ENCODE measurements around the gene SKA1.
"Not testable (repeated sequence)": the region's sequence is repeated elsewhere in the genome, so short reads cannot be mapped to it uniquely, and the experiment has no call there.

The SKA1 gene

GRCh38 chr18:50396005-50396660 lies 21.3 kb downstream of the SKA1 start:
- DNase-seq, result no peak

DNA sequence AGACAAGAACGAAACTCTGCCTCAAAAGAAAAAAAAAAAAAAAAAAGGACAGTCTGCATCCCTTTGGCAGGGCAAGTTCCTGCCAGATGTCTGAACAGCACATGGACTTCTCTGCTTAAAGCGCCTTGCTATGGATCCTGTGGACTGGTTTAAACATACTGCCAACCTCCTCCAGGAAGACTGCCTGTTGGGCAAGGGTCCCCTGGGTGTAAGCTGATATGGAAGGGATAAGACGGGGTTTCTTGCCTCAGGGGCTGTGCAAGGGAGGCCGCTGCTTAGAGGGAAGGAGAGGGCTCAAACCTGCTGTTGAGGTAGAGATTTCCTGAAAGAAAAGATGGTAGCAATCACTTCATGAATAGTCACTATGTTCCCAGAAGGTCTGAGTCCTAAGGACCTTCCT lies 22.2 kb downstream of the SKA1 start:
- no peak for DNase-seq

- no peak for DNase-seq
Observed at GRCh38 chr18:50398099-50398498, 23.3 kb downstream of the SKA1 start.

- DNase-seq, result no peak
Observed at GRCh38 chr18:50398947-50399346, 24.1 kb downstream of the SKA1 start.

- DNase-seq, result no peak
Observed at GRCh38 chr18:50399582-50399981, 24.7 kb downstream of the SKA1 start.

GRCh38 chr18:50400438-50400837 lies 25.6 kb downstream of the SKA1 start:
- not testable (repeated sequence) for DNase-seq

DNA sequence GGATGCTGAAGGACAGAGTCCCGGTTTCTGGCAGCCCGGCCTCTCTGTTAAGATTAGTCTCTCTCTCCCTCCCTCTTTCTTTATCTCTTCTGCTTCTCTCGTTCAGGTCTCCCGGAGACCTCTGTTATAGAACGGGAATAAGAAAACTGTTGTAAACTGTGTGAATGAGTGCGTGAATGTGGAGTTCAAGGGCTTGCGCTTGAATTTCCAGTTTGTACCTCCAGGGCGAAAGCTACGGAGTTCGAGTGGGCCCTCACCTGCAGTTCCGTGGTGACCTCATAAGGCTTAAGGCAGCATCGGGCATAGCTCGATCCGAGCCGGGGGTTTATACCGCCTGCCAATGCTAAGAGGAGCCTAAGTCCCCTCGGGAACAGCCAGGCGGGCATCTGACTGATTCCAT lies 26.4 kb downstream of the SKA1 start:
- DNase-seq, result peak; percentile 41

GRCh38 chr18:50401888-50402287 lies 27.0 kb downstream of the SKA1 start:
- DNase-seq, result peak; percentile 97

DNA sequence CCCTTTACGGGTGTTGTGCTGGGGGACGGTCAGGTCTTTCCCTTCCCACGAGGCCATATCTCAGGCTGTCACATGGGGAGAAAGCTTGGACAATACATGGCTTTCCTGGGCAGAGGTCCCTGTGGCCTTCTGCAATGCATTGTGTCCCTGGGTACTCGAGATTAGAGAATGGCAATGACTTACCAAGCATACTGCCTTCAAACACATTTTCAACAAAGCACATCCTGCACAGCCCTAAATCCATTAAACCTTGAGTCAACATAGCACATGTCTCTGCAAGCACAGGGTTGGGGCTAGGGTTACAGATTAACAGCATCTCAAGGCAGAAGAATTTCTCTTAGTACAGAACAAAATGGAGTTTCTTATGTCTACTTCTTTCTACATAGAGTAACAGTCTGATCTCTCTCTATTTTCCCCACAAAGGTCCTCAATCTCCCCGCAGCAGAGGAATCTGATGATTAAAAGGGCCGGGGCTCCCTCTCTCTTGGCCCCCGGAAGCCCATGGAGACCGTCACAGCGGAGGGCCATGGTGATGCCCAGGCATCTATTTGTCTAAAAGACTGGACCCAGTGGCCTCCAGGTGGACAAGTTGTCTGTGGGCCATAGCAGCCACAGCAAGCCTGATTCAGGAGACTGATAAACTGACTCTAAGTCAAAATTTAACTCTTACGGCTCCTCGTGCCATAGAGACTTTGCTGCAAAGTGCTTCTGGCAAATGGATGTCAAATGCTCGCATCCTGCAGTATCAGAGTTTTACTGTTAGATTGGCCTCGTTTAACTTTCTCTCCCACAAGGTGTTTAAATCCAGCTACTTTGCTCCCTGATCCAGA lies 30.1 kb downstream of the SKA1 start:
- peak; percentile 97 for DNase-seq

GRCh38 chr18:50405582-50406271 lies 30.9 kb downstream of the SKA1 start:
- peak; percentile 96 for DNase-seq

DNA sequence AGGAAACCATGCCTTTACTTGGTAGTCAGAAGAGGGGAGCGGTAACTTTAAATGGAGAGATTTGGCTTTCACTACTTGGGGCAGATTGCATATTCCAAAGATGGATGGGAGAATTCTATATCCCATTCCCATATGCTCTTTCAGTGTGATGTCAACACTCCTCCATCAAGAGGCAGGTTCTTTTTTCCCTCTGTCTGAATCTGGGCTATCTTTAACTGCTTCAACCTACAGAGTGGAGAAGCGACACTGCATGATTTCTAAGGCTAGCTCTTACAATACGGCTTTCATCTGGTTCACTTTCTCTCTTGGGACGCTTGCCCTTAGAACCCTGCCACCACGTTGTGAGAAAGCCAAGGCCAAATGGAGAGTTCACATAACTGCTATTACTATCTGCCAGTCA lies 34.4 kb downstream of the SKA1 start:
- DNase-seq, result no peak

- DNase-seq, result peak; percentile 50
Observed at GRCh38 chr18:50410008-50410407, 35.2 kb downstream of the SKA1 start.

DNA sequence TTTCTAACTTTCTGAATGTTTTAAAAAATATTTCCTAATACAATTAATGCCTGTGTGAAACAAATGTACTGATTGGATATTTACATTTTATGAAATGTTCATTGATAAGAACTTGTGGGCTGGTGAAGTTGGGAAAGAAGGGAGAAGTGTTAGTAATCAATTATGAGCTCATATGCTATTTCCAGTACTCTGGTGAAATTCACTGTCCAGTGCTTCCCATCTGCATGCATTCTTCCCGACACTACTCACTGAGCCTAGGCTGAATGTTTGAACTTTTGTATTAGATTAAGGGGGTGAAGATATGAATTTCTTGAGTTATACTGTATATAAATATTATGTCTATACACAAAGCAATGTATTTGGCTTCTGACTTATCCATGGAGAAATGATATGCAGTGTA lies 36.0 kb downstream of the SKA1 start:
- DNase-seq, result no peak

DNA sequence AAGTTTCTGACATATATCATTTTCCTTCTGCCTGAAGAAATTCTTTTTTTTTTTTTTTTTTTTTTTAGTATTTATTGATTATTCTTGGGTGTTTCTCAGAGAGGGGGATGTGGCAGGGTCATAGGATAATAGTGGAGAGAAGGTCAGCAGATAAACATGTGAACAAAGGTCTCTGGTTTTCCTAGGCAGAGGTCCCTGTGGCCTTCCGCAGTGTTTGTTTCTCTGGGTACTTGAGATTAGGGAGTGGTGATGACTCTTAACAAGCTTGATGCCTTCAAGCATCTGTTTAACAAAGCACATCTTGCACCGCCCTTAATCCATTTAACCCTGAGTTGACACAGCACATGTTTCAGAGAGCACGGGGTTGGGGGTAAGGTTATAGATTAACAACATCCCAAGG lies 42.0 kb downstream of the SKA1 start:
- DNase-seq, result peak; percentile 49

GRCh38 chr18:50417705-50418104 lies 42.9 kb downstream of the SKA1 start:
- DNase-seq, result not testable (repeated sequence)

GRCh38 chr18:50418650-50419049 lies 43.8 kb downstream of the SKA1 start:
- no peak for DNase-seq

- no peak for DNase-seq
Observed at GRCh38 chr18:50422286-50422898, 47.5 kb downstream of the SKA1 start.

GRCh38 chr18:50424877-50425690 lies 50.2 kb downstream of the SKA1 start:
- DNase-seq, result peak; percentile 57

GRCh38 chr18:50427896-50428295 lies 53.0 kb downstream of the SKA1 start:
- DNase-seq, result no peak

DNA sequence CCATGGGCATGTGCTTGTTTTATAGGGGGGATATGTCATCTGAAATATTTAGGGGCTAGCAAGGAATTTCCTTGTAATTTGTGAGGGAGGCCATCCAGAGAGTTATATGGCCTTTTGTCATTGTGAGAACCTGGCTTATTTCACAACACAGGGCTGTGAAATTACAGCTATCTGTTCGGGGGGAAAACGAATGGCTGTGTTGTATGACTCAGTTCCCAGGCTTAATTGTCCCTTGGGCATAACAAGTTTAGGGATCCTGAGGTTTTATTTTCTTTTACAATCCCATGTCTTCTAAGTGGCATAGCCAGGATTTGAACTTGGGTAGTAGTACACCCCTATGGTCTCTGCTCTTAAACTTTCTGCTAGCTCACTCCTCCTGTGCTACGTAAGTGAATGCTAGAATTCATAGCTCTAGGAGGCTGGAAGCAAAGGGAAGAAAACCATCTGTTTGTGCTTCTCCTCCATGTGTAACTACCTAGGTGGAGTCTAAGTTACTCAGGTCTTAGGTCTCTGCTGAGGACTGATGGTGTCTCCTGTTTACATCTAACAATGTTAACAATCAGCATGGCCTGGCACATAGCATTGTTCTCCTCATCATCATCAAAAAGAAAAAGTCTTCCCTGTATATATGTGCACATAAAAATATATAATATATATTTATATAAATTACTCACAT lies 53.8 kb downstream of the SKA1 start:
- peak; percentile 76 for DNase-seq

GRCh38 chr18:50429207-50429948 lies 54.5 kb downstream of the SKA1 start:
- peak; percentile 85 for DNase-seq
